ENCODE measurements around the gene ZNF808. TPM values are rescaled to one million over a fixed set of nuclear protein-coding genes. Genes with fewer than 3 reads are reported as not detected.
A peak's percentile ranks its signal among the peaks of the same experiment; 100 is the strongest.
"Not testable (repeated sequence)": the region's sequence is repeated elsewhere in the genome, so short reads cannot be mapped to it uniquely, and the experiment has no call there.

ZNF808 gene
- total and polyA plus RNA-seq, 7 experiments from 2014 or later, result 5.8 to 52.4 (median 26.1) TPM

- no peaks in the 10 kb centered on the region for H3K27me3 ChIP-seq (ENCODE audit: control insufficient read depth in 2 of 2, insufficient read depth in 2 of 2, low read length in 2 of 2)
- no peak for ATAC-seq
- Mint-ChIP-seq H3K27me3 (peaks cover 0 to 20% (median 7%) of the 10 kb centered on the region in 5 donors), H3K36me3 (peaks cover 2 to 44% (median 31%) of the 10 kb centered on the region in 5 donors), H3K4me3 (no peak overlapping the region), H3K27ac (no peak overlapping the region), H3K9me3 (peaks cover 21 to 97% (median 59%) of the 10 kb centered on the region in 11 donors), H3K4me1 (peaks cover 0 to 2% (median 0%) of the 10 kb centered on the region in 7 donors)
- no peak for DNase-seq
- no peaks in the 10 kb centered on the region for H3K36me3 ChIP-seq (ENCODE audit: control insufficient read depth in 2 of 3, insufficient read depth in 3 of 3, low read length in 3 of 3)
- no peak overlapping the region for H3K4me3 ChIP-seq (ENCODE audit: low read length)
- POLR2A ChIA-PET, result no interaction called here
- CTCF ChIA-PET, result no interaction called here
- intact Hi-C loops (cut with micrococcal nuclease), result loop anchor here in 1 of 2 donors (5.0 kb wide), 1 partner anchor 329 kb away; no protein-coding TSS in a partner anchor
- no peak overlapping the region for H3K27ac ChIP-seq (ENCODE audit: low read depth, low read length)
- H3K9me3 ChIP-seq (ENCODE audit: control insufficient read depth in 2 of 3, low read length in 3 of 3), result peaks cover 0 to 46% (median 6%) of the 10 kb centered on the region in 3 experiments
- no peaks in the 10 kb centered on the region for H3K4me1 ChIP-seq (ENCODE audit: control insufficient read depth in 2 of 2, insufficient read depth in 2 of 2, low read length in 2 of 2)
Observed at GRCh38 chr19:52518646-52519045, 8.8 kb upstream of the ZNF808 start.

- Mint-ChIP-seq H3K36me3 (peaks cover 2 to 40% (median 27%) of the 10 kb centered on the region in 5 donors), H3K9me3 (peaks cover 19 to 96% (median 56%) of the 10 kb centered on the region in 11 donors), H3K27me3 (peaks cover 0 to 20% (median 7%) of the 10 kb centered on the region in 5 donors)
- H3K4me3 ChIP-seq (ENCODE audit: low read length); H3K36me3 ChIP-seq (ENCODE audit: control insufficient read depth in 2 of 3, insufficient read depth in 3 of 3, low read length in 3 of 3); H3K27me3 ChIP-seq (ENCODE audit: control insufficient read depth in 2 of 2, insufficient read depth in 2 of 2, low read length in 2 of 2); H3K27ac Mint-ChIP-seq; CTCF ChIA-PET; H3K4me1 ChIP-seq (ENCODE audit: control insufficient read depth in 2 of 2, insufficient read depth in 2 of 2, low read length in 2 of 2); H3K4me3 Mint-ChIP-seq; ATAC-seq; POLR2A ChIA-PET; H3K27ac ChIP-seq (ENCODE audit: low read depth, low read length); DNase-seq; H3K4me1 Mint-ChIP-seq: not testable (repeated sequence)
- H3K9me3 ChIP-seq (ENCODE audit: control insufficient read depth in 2 of 3, low read length in 3 of 3), result peaks cover 0 to 43% (median 6%) of the 10 kb centered on the region in 3 experiments
- intact Hi-C loops (cut with micrococcal nuclease), result loop anchor here in 1 of 2 donors (5.0 kb wide), 1 partner anchor 328 kb away; no protein-coding TSS in a partner anchor
Observed at GRCh38 chr19:52519175-52519574, 8.3 kb upstream of the ZNF808 start.

GRCh38 chr19:52520013-52520412 lies 7.5 kb upstream of the ZNF808 start:
- peaks cover 0 to 35% (median 6%) of the 10 kb centered on the region in 3 experiments for H3K9me3 ChIP-seq (ENCODE audit: control insufficient read depth in 2 of 3, low read length in 3 of 3)
- no peaks in the 10 kb centered on the region for H3K4me1 ChIP-seq (ENCODE audit: control insufficient read depth in 2 of 2, insufficient read depth in 2 of 2, low read length in 2 of 2)
- ChIA-PET POLR2A (interaction anchor here (0.6 kb wide), 1 partner anchor 167 kb away, joined by 3 read pairs; no protein-coding TSS in a partner anchor), CTCF (no interaction called here)
- no peak overlapping the region for H3K4me3 Mint-ChIP-seq
- H3K27me3 Mint-ChIP-seq, result peaks cover 0 to 20% (median 7%) of the 10 kb centered on the region in 5 donors
- no peak overlapping the region for H3K4me3 ChIP-seq (ENCODE audit: low read length)
- ATAC-seq, result no peak
- peaks cover 0 to 2% (median 0%) of the 10 kb centered on the region in 7 donors for H3K4me1 Mint-ChIP-seq
- intact Hi-C loops (cut with micrococcal nuclease), result no loop called here
- DNase-seq, result no peak
- H3K27ac ChIP-seq (ENCODE audit: low read depth, low read length), result no peak overlapping the region
- no peak overlapping the region for H3K27ac Mint-ChIP-seq
- H3K36me3 ChIP-seq (ENCODE audit: control insufficient read depth in 2 of 3, insufficient read depth in 3 of 3, low read length in 3 of 3), result no peaks in the 10 kb centered on the region
- H3K9me3 Mint-ChIP-seq, result peaks cover 16 to 95% (median 50%) of the 10 kb centered on the region in 11 donors
- no peaks in the 10 kb centered on the region for H3K27me3 ChIP-seq (ENCODE audit: control insufficient read depth in 2 of 2, insufficient read depth in 2 of 2, low read length in 2 of 2)
- H3K36me3 Mint-ChIP-seq, result peaks cover 2 to 38% (median 26%) of the 10 kb centered on the region in 5 donors

- intact Hi-C loops (cut with micrococcal nuclease), result no loop called here
- Mint-ChIP-seq H3K4me3 (peak overlapping the region in 1 of 10 donors; percentile 45), H3K27me3 (peaks cover 0 to 20% (median 7%) of the 10 kb centered on the region in 5 donors), H3K36me3 (peaks cover 0 to 21% (median 15%) of the 10 kb centered on the region in 5 donors), H3K27ac (no peak overlapping the region), H3K4me1 (peaks cover 0 to 7% (median 5%) of the 10 kb centered on the region in 7 donors), H3K9me3 (peaks cover 13 to 80% (median 37%) of the 10 kb centered on the region in 11 donors)
- H3K4me3 ChIP-seq (ENCODE audit: low read length), result no peak overlapping the region
- DNase-seq, result no peak
- H3K27me3 ChIP-seq (ENCODE audit: control insufficient read depth in 2 of 2, insufficient read depth in 2 of 2, low read length in 2 of 2), result no peaks in the 10 kb centered on the region
- ChIA-PET POLR2A (no interaction called here), CTCF (no interaction called here)
- H3K36me3 ChIP-seq (ENCODE audit: control insufficient read depth in 2 of 3, insufficient read depth in 3 of 3, low read length in 3 of 3), result no peaks in the 10 kb centered on the region
- no peaks in the 10 kb centered on the region for H3K4me1 ChIP-seq (ENCODE audit: control insufficient read depth in 2 of 2, insufficient read depth in 2 of 2, low read length in 2 of 2)
- peaks cover 0 to 24% (median 6%) of the 10 kb centered on the region in 3 experiments for H3K9me3 ChIP-seq (ENCODE audit: control insufficient read depth in 2 of 3, low read length in 3 of 3)
- ATAC-seq, result no peak
- no peak overlapping the region for H3K27ac ChIP-seq (ENCODE audit: low read depth, low read length)
Observed at GRCh38 chr19:52522551-52522950, 4.9 kb upstream of the ZNF808 start.

- intact Hi-C loops (cut with micrococcal nuclease), result no loop called here
- peaks cover 9 to 11% of the 10 kb centered on the region in 2 donors for H3K4me1 ChIP-seq (ENCODE audit: control insufficient read depth in 2 of 2, insufficient read depth in 2 of 2, low read length in 2 of 2)
- peaks cover 0 to 19% (median 6%) of the 10 kb centered on the region in 3 experiments for H3K9me3 ChIP-seq (ENCODE audit: control insufficient read depth in 2 of 3, low read length in 3 of 3)
- H3K9me3 Mint-ChIP-seq, result peaks cover 10 to 64% (median 28%) of the 10 kb centered on the region in 11 donors
- ATAC-seq, result no peak
- no peaks in the 10 kb centered on the region for H3K36me3 ChIP-seq (ENCODE audit: control insufficient read depth in 2 of 3, insufficient read depth in 3 of 3, low read length in 3 of 3)
- ChIA-PET CTCF (no interaction called here), POLR2A (no interaction called here)
- no peak overlapping the region for H3K4me3 Mint-ChIP-seq
- no peaks in the 10 kb centered on the region for H3K27me3 ChIP-seq (ENCODE audit: control insufficient read depth in 2 of 2, insufficient read depth in 2 of 2, low read length in 2 of 2)
- H3K27me3 Mint-ChIP-seq, result peaks cover 0 to 15% (median 7%) of the 10 kb centered on the region in 5 donors
- H3K27ac Mint-ChIP-seq, result no peak overlapping the region
- H3K4me3 ChIP-seq (ENCODE audit: low read length), result no peak overlapping the region
- no peak overlapping the region for H3K27ac ChIP-seq (ENCODE audit: low read depth, low read length)
- H3K4me1 Mint-ChIP-seq, result peaks cover 11 to 20% (median 17%) of the 10 kb centered on the region in 7 donors
- DNase-seq, result no peak
- peaks cover 0 to 31% (median 20%) of the 10 kb centered on the region in 5 donors for H3K36me3 Mint-ChIP-seq
Observed at GRCh38 chr19:52524086-52524485, 3.4 kb upstream of the ZNF808 start.

- Mint-ChIP-seq H3K27me3 (no peaks in the 10 kb centered on the region), H3K9me3 (peaks cover 0 to 40% (median 11%) of the 10 kb centered on the region in 11 donors), H3K4me1 (peaks cover 19 to 35% (median 27%) of the 10 kb centered on the region in 7 donors), H3K4me3 (peak overlapping the region; percentile 91 to 100 (median 98)), H3K27ac (peak overlapping the region; percentile 84 to 99 (median 98)), H3K36me3 (peaks cover 13 to 35% (median 21%) of the 10 kb centered on the region in 5 donors)
- intact Hi-C loops (cut with micrococcal nuclease), result loop anchor here (1.0 to 5.0 kb wide), 20 partner anchors 7 to 805 kb away; partner anchors contain the start of genes ZNF160 (in 2 of the 2), ZNF528 (in 2 of the 2), ZNF611 (in 2 of the 2) and ZNF701 (in 2 of the 2)
- ATAC-seq (peak; percentile 1), DNase-seq (no peak)
- ChIA-PET CTCF (no interaction called here), POLR2A (interaction anchor here (0.6 kb wide), 1 partner anchor 159 kb away, joined by 4 read pairs; no protein-coding TSS in a partner anchor)
- Histone ChIP-seq H3K36me3 (ENCODE audit: control insufficient read depth in 2 of 3, insufficient read depth in 3 of 3, low read length in 3 of 3) (no peaks in the 10 kb centered on the region), H3K27ac (ENCODE audit: low read depth, low read length) (peak overlapping the region; percentile 91), H3K27me3 (ENCODE audit: control insufficient read depth in 2 of 2, insufficient read depth in 2 of 2, low read length in 2 of 2) (no peaks in the 10 kb centered on the region), H3K9me3 (ENCODE audit: control insufficient read depth in 2 of 3, low read length in 3 of 3) (peaks cover 0 to 4% (median 2%) of the 10 kb centered on the region in 3 experiments), H3K4me1 (ENCODE audit: control insufficient read depth in 2 of 2, insufficient read depth in 2 of 2, low read length in 2 of 2) (peaks cover 9 to 12% of the 10 kb centered on the region in 2 donors), H3K4me3 (ENCODE audit: low read length) (peak overlapping the region; percentile 99)
Observed at GRCh38 chr19:52527956-52528351, 486 bp downstream of the ZNF808 start.

Measured in naive thymus-derived CD4-positive, alpha-beta T cell (primary cell).